ENCODE measurements around the gene SLC7A8.
A peak's percentile ranks its signal among the peaks of the same experiment; 100 is the strongest.

Gene SLC7A8

GRCh38 chr14:23147676-23148075, 35.8 kb downstream of the SLC7A8 start:
- Histone ChIP-seq H3K36me3 (ENCODE audit: control insufficient read depth in 2 of 2, insufficient read depth in 1 of 2, low read length in 2 of 2) (peaks cover 0 to 2% of the 10 kb centered on the region in 2 experiments; a peak in 1 of 3 replicates), H3K4me1 (ENCODE audit: control insufficient read depth, insufficient read depth, low read length) (no peaks in the 10 kb centered on the region), H3K27ac (ENCODE audit: extremely low read depth, low read depth, low read length) (no peak overlapping the region), H3K9me3 (ENCODE audit: control insufficient read depth, insufficient read depth, low read depth, low read length) (no peaks in the 10 kb centered on the region), H3K4me3 (ENCODE audit: low read depth, low read length) (no peak overlapping the region)
- ChIA-PET CTCF (interaction anchor here (2.6 kb wide), 1 partner anchor 39 kb away, joined by 8 read pairs; no protein-coding TSS in a partner anchor), POLR2A (no interaction called here)
- TF ChIP-seq ZBTB20 (tag by site-specific recombination; IDR thresholded peaks at IDR 0.05) (peak; percentile 67; the same call in 1 of the 2 replicates), ZNF621 (tag by site-specific recombination; IDR thresholded peaks at IDR 0.05) (no peak)
- TF ChIP-seq, protein P1, sequence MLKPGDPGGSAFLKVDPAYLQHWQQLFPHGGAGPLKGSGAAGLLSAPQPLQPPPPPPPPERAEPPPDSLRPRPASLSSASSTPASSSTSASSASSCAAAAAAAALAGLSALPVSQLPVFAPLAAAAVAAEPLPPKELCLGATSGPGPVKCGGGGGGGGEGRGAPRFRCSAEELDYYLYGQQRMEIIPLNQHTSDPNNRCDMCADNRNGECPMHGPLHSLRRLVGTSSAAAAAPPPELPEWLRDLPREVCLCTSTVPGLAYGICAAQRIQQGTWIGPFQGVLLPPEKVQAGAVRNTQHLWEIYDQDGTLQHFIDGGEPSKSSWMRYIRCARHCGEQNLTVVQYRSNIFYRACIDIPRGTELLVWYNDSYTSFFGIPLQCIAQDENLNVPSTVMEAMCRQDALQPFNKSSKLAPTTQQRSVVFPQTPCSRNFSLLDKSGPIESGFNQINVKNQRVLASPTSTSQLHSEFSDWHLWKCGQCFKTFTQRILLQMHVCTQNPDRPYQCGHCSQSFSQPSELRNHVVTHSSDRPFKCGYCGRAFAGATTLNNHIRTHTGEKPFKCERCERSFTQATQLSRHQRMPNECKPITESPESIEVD (tag by site-specific recombination; IDR thresholded peaks at IDR 0.05) = peak; percentile 58

- TF ChIP-seq ZNF560 (tag by site-specific recombination; IDR thresholded peaks at IDR 0.05; ENCODE audit: borderline replicate concordance) (no peak), ZNF366 (tag by site-specific recombination; conservative IDR thresholded peaks at IDR 0.05) (peak; percentile 96)
- 0 out of 2 replicates have a peak, but pooled peaks cover 2% of the 10 kb centered on the region for H3K4me1 ChIP-seq (ENCODE audit: control insufficient read depth, insufficient read depth, low read length)
- CTCF ChIA-PET = interaction anchor here (1.5 to 2.7 kb wide), 3 partner anchors 25 to 78 kb away, joined by 5 to 20 read pairs (median 8); no protein-coding TSS in a partner anchor
- H3K36me3 ChIP-seq (ENCODE audit: control insufficient read depth in 2 of 2, insufficient read depth in 1 of 2, low read length in 2 of 2) = peaks cover 0 to 3% of the 10 kb centered on the region in 2 experiments; a peak in 1 of 3 replicates
- no peaks in the 10 kb centered on the region for H3K9me3 ChIP-seq (ENCODE audit: control insufficient read depth, insufficient read depth, low read depth, low read length)
- no peak overlapping the region for H3K4me3 ChIP-seq (ENCODE audit: low read depth, low read length)
- H3K27ac ChIP-seq (ENCODE audit: extremely low read depth, low read depth, low read length) = no peak overlapping the region
- POLR2A ChIA-PET = no interaction called here
Observed at GRCh38 chr14:23146980-23147379, 36.5 kb downstream of the SLC7A8 start.

- CTCF ChIA-PET = interaction anchor here (0.5 to 2.7 kb wide), 5 partner anchors 17 to 78 kb away, joined by 3 to 20 read pairs (median 5); no protein-coding TSS in a partner anchor
- Histone ChIP-seq H3K4me3 (ENCODE audit: low read depth, low read length) (no peak overlapping the region), H3K36me3 (ENCODE audit: control insufficient read depth in 2 of 2, insufficient read depth in 1 of 2, low read length in 2 of 2) (peaks cover 0 to 3% of the 10 kb centered on the region in 2 experiments; a peak in 1 of 3 replicates), H3K27ac (ENCODE audit: extremely low read depth, low read depth, low read length) (no peak overlapping the region), H3K9me3 (ENCODE audit: control insufficient read depth, insufficient read depth, low read depth, low read length) (no peaks in the 10 kb centered on the region), H3K4me1 (ENCODE audit: control insufficient read depth, insufficient read depth, low read length) (0 out of 2 replicates have a peak, but pooled peaks cover 2% of the 10 kb centered on the region)
- POLR2A ChIA-PET = no interaction called here
- TF ChIP-seq ZNF830 (tag by site-specific recombination; IDR thresholded peaks at IDR 0.05; ENCODE audit: low read depth) (no peak), ZNF37A (tag by site-specific recombination; IDR thresholded peaks at IDR 0.05) (no peak), ZNF549 (tag by site-specific recombination; IDR thresholded peaks at IDR 0.05) (no peak), ZNF19 (tag by site-specific recombination; IDR thresholded peaks at IDR 0.05; ENCODE audit: low read depth) (no peak), ZNF560 (tag by site-specific recombination; IDR thresholded peaks at IDR 0.05; ENCODE audit: borderline replicate concordance) (no peak), ZNF529 (tag by site-specific recombination; IDR thresholded peaks at IDR 0.05; ENCODE audit: insufficient replicate concordance) (no peak), ZNF777 (tag by site-specific recombination; IDR thresholded peaks at IDR 0.05; ENCODE audit: borderline replicate concordance) (no peak), SALL2 (tag by site-specific recombination; IDR thresholded peaks at IDR 0.05; ENCODE audit: borderline replicate concordance) (no peak), ZNF501 (tag by site-specific recombination; IDR thresholded peaks at IDR 0.05) (no peak), ZNF394 (tag by site-specific recombination; IDR thresholded peaks at IDR 0.05; ENCODE audit: borderline replicate concordance) (no peak), ZNF398 (tag by site-specific recombination; IDR thresholded peaks at IDR 0.05) (no peak), ZNF239 (tag by site-specific recombination; IDR thresholded peaks at IDR 0.05) (no peak), ZNF837 (tag by site-specific recombination; IDR thresholded peaks at IDR 0.05) (no peak), ZNF266 (tag by site-specific recombination; IDR thresholded peaks at IDR 0.05; ENCODE audit: low read depth) (no peak), ZNF664 (tag by site-specific recombination; IDR thresholded peaks at IDR 0.05) (no peak), BCL11A (tag by site-specific recombination; IDR thresholded peaks at IDR 0.05; ENCODE audit: low read depth) (no peak)
- TF ChIP-seq, protein P2, sequence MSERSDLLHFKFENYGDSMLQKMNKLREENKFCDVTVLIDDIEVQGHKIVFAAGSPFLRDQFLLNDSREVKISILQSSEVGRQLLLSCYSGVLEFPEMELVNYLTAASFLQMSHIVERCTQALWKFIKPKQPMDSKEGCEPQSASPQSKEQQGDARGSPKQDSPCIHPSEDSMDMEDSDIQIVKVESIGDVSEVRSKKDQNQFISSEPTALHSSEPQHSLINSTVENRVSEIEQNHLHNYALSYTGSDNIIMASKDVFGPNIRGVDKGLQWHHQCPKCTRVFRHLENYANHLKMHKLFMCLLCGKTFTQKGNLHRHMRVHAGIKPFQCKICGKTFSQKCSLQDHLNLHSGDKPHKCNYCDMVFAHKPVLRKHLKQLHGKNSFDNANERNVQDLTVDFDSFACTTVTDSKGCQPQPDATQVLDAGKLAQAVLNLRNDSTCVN (tag by site-specific recombination; optimal IDR thresholded peaks at IDR 0.05) = no peak
- TF ChIP-seq, protein P3, sequence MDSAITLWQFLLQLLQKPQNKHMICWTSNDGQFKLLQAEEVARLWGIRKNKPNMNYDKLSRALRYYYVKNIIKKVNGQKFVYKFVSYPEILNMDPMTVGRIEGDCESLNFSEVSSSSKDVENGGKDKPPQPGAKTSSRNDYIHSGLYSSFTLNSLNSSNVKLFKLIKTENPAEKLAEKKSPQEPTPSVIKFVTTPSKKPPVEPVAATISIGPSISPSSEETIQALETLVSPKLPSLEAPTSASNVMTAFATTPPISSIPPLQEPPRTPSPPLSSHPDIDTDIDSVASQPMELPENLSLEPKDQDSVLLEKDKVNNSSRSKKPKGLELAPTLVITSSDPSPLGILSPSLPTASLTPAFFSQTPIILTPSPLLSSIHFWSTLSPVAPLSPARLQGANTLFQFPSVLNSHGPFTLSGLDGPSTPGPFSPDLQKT (IDR thresholded peaks at IDR 0.05; ENCODE audit: borderline replicate concordance, low read depth, low read length) = no peak
- TF ChIP-seq, protein P4, sequence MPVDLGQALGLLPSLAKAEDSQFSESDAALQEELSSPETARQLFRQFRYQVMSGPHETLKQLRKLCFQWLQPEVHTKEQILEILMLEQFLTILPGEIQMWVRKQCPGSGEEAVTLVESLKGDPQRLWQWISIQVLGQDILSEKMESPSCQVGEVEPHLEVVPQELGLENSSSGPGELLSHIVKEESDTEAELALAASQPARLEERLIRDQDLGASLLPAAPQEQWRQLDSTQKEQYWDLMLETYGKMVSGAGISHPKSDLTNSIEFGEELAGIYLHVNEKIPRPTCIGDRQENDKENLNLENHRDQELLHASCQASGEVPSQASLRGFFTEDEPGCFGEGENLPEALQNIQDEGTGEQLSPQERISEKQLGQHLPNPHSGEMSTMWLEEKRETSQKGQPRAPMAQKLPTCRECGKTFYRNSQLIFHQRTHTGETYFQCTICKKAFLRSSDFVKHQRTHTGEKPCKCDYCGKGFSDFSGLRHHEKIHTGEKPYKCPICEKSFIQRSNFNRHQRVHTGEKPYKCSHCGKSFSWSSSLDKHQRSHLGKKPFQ (tag by site-specific recombination; IDR thresholded peaks at IDR 0.05) = no peak
Observed at GRCh38 chr14:23146351-23146910, 37.0 kb downstream of the SLC7A8 start.
